HG03521 (cell line): ENCODE measurements around the gene GTF2IRD1.

ENCODE experiments used
- ATAC-seq: cut with Tn5 transposase; IDR thresholded peaks from one replicate; pipeline ENCODE4 v1.9.1; 2021; ENCODE audit warnings: mild to moderate bottlenecking, moderate library complexity; ENCODE audit not compliant: unreplicated experiment

GTF2IRD1 gene

DNA sequence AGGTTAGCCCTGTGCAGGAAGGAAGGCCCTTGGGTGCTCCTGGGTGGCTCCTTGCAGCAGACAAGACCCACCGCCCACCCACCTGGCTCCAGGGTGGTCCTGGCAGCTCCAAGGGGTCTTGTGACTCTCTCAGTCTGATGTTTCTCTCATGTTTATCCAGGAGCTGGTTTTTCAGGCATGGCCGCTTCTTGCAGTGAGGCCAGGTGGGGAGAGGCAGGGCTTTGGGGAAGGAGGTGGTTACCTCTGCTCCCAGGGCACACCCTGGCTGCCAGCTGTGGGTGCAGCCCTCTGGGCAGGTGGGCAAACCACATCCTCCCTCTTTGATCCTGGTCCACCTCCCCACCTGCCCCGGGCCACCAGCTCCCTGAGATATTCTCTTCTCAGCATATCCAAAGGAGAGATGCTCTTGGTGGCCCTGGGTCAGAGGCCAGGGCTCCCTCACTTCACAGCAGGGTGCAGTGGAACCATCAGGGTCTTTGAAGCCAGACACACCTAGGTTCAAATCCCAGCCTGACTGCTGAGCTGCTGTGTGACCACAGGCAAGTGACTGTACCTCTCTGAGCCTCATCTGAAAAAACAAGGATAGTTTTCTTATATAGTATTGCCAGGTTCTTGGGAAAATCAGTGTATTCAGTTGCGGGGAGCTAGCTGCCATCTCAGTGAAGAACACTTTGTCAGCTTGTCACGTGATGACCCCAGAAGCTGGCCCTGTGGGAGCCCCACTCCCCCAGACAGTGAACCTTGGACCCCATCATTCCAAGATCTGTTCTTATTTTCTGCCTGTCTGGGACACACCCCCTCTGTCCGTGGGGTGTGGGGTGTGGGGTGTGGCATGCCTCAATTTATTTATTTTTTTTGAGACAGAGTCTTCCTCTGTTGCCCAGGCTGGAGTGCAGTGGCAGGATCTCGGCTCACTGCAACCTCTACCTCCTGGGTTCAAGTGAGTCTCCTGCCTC lies 11.5 kb downstream of the GTF2IRD1 start:
- no peak for ATAC-seq

DNA sequence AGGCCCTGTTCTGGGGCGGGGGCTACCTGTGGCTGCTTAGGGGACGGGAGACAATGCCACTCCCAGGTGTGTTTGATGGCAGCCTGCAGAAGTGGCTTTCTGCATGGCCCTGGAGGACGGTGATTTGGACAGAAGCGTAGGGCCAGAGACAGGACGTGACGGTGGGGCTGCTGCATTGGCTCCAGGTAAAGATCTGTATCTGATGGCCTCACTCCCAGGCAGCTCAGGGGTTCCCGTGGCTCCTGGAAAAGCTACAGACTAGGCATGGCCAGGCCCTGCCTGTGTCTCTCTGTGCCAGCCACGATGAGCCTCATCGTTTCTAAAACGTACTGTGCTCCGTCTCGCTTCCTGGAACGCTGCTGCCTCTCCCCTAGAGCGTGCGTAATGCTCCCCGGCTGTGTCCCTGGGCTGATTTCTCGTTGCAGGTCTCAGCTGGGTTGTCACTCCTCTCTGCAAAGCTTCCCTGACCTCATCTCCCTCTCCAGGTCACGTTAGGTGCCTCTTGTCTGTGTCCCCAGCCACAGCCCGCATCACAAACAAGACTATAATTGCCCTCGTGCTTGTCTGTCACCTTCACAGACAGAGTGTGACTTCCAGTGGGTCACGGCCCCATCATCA lies 12.6 kb downstream of the GTF2IRD1 start:
- ATAC-seq, result no peak

DNA sequence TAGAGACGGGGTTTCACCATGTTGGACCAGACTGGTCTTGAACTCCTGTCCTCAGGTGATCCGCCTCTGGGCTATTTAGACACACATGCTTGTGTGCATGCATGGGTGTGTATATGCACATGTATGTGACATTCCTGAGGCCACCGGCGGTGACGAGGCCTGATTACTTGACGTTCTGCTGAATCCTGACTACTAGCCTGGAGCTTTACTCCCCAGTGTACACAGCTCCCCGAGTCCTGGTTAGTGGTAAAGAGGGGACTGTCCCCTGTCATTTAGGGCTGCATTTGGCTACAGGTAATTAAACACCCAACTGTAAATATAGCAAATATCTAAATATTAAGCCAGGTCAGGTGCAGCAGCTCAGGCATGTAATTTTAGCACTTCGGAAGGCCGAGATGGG lies 14.2 kb downstream of the GTF2IRD1 start:
- ATAC-seq, result no peak

DNA sequence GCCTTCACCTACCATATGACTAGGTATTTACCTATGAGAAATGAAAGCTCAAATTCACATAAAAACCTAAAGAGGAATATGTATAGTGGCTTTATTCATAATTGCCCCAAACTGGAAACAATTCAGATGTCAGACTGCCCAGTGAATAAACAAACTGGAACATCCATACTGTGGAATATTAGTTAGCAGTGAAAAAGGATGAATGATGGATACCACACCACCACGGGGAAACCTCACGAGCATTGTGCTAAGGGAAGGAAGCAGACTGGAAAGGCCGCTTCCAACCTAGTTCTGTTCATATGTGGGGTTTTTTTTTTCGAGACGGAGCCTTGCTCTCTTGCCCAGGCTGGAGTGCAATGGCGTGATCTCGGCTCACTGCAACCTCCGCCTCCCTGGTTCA lies 16.8 kb downstream of the GTF2IRD1 start:
- ATAC-seq, result no peak

DNA sequence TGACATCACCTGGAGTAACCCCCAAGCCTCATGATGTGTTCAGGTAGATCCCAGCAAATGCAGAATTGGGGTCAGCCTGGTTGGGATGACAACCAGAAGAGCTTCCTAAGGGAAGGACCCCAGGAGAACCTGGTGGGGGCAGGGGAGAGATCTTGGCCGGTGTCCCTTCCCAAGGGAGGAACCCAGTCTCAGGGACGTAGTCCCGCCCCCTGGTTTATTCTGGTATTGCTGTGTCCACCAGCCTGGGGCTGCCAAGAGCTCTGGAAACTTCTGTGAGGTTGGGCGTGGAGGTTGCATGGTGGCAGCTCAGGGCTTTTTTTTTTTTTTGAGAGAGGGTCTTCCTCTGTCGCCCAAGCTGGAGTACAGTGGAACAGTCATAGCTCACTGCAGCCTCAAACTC lies 19.4 kb downstream of the GTF2IRD1 start:
- no peak for ATAC-seq

DNA sequence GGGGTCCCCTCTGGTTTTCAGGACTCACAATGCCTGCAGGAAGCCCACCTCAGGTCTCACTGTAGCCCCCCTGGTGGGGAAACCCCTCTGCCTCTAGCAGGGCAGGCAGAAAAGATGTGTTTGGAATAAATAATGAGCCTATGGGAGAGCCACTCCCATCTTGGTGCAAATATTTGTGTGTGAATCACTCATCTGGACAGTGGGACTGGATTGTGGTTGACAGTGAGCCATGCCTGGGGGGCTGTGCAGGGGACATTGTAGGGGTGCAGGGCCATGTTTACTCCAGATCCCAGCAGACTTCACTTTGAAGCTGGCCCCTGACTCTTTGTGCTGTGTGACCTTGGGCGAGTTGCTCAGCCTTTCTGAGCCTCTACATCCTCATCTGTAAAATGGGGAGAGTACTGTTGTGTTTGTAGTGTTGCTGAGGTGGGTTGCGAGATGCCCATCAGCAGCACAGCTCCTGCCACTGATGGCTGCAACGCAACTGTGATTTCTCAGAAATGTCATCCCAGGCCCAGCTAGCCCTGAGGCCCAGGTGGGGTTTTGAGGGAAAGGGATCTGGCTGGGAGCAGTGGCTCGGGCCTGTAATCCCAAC lies 20.7 kb downstream of the GTF2IRD1 start:
- ATAC-seq, result no peak

DNA sequence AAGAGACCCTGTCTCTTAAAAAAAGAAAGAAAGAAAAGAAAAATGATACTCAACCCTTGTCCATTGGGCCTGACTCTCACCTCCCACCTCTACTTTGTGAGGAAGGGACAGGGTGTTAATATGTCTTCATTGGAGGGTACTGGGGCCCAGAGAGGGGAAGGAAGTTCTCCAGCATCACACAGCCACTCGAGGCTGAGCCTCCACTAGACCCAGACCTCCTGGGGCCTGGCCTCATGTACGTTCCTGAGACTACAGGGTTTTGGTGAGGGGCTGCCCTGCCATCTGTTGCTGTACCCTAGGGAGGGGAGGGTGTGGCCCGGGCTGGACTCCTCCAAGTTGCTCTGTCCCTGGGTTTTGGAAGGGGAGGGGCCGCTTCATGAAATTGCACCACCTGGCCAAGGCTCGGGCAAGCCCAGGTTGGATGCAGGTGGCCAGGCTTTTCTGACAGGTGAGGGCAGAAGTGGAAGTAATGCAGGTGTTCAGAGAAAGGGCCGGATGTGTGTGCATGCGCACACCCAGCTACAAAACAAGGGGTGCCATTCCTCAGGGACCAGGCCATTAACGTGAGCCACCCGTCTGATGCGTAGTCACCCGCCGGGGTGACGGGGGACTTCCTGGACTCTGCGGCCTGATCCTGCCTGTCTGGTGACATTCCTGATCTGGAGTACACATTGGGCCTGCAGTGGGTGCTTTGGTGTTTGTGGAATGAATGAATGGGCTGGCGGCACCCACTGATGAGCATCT lies 21.7 kb downstream of the GTF2IRD1 start:
- no peak for ATAC-seq

DNA sequence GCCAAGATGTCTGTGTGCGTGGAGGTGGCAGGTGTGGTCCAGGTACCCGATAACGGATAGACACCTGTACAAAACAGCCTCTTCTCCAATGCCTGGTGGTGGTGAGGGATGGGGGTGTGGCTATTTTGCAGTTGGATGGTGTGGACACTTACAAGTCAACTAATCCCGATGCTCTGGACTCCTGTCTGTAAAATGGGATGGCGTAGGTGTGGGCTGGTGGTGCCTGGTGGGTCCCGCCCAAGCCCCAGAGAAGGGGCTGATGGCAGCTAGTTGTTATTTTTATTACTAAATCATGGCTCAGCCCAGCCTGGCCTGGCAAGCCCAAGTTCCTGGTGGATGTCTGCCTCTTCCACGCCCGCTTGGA lies 22.3 kb downstream of the GTF2IRD1 start:
- ATAC-seq, result no peak

DNA sequence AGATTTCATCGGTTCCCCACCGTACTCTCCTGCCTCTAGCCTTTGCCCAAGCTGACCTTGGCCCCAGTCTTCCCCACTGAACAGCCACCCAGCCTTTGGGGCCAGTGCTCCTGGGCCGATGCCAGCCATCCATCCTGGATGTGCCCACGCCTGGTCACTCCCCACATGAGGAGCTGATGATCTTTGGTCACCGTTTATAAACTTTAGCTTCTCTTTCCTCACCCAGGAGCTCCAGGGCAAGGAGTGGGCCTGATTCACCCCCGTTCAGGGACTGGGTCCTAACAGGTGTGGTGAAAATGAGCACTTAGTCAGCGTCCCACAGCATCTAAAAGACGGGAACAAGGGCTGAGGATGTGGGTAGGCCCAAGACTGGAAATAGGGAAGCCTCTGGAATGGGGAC lies 22.9 kb downstream of the GTF2IRD1 start:
- no peak for ATAC-seq

DNA sequence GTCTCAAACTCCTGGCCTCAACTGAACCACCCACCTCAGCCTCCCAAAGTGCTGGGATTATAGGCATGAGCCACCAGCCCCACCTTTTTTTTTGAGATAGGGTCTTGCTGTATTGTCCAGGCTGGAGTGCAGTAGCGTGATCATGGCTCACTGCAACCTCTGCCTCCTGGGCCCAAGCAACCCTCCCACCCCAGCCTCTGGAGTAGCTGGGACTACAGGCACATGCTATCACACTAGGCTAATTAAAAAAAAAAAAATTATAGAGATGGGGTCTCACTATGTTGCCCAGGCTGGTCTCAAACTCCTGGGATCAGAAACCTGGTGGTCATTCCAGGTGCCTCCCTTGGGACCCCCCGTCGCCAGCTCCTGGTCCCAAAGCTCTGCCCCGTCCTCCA lies 25.0 kb downstream of the GTF2IRD1 start:
- no peak for ATAC-seq

DNA sequence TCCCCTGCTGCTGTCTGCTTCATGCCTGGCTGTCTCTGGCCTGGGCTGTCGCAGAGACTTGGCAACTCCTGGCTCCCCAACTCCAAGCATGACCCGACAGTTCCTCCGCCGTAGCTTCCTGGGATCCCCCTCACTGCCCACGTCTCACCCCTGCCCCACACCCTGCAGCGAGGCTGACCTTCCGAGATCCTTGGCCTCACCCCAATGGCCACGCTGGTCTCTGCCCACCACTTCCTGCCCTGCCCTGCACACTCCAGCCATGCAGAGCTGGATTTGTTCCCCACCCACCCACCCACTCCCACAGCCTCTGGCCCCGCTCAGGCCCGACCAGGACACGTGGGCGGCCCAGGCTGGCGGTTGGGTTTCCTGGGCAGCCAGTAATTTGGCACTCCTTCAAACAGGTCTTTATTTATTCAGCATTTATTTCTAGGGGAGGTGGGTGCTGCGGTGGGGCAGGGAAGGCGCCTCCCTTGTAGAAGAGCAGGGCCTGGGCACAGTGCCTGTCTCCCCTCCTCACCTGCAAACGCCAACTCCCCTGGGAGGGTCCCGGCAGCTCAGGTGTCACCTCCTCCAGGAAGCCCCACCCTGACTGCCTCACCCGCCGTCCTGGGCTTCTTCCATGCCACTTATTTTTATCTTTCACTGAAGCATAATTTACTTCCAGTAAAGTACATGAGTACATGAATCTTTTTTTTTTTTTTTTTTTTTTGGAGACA lies 25.5 kb downstream of the GTF2IRD1 start:
- no peak for ATAC-seq

DNA sequence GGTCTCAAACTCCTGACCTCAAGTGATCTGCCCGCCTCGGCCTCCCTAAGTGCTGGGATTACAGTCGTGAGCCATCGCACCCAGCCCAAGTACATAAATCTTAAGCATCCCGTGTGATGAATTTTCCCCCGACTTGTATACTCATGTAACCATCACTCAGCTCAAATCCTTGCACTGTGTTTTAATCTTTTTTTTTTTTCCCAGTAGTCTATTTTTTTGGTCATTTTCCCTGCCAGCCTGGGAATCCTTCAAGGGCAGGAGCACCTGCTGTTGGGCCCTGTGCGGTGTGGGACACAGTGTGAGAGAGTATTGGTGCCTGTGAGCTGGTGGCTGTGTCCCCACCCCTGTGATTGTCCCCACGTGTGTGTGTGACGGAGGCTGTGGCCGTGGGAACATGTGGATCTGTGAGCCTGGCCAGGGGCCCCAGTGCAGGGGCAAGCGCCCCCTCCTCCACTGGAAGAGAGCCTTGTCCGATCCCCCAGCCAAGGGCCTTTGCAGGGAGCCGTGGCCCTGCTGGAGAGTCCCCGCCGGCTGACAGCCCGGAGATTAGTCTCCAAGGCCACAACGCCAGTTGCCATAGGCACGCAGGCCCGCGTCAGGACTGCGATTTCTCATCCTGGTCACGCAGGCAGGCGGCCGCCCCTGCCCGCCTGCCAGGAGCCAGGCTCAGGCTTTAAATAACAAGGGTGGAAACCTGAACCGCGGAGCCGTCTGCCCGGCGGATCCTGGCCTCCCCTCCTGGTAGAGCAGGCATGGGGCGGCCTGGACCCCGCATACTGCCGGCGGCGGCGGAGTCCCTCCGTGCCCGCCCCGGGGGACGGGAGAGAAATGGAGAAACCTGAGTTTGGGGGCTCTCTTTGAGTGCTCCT lies 26.5 kb downstream of the GTF2IRD1 start:
- no peak for ATAC-seq

DNA sequence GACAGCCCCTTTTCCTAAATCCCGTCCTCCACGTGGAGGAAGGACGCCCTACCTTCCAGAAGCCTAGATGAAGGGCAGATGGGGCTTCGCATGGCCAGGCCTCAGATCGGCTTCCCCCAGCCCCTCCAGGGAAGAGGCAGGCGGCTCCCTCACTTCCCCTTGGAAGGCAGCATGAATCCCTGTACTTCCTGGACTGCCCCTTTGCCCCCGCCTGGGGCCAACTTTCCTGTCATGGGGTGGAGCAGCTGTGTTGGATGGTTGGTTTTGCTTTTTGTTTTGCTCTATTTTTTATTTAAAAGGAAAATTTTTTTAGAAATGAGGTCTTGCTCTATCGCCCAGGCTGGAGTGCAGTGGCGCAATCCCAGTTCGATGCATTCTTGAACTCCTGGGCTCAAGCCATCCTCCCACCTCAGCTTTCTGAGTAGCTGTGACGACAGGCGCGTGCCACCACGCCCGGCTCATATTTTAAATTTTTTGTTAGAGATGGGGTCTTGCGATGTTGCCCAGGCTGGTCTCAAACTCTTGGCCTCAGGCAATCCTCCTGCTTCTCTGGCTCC lies 27.2 kb downstream of the GTF2IRD1 start:
- ATAC-seq, result no peak

DNA sequence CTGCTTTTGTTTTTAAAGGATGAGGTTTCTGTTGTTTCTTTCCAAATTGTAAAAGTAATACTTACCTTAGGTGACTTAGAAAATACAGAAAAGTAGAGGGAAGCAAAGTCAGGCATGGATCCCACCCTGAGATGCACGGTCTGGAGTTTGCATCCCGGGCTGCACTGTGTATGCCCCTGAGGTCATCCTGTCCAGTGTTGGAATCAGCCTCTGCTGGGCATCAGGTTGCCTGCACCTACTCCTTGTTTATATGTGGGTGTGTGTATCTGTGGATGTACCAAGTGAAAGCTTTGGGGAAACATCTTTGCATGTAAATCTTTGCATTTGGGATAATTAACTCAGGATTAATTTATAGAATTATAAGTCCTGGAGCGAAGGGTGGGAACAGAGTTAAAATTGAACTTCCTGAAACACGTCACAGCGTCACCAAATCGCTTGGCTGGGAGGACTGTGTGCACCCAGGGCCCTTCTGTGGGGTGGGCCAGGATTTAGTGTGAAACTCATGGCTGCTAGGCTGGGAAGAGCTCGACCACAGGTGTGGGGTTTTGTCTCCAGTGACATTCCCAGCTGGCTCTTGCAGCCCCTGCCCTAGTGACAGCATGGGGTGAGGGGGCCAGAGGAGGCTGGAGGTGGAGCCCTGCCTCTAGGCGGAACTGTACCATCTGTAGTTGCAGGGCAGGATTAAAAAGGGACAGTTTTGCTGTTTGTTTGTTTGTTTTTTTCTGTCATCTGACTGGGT lies 27.9 kb downstream of the GTF2IRD1 start:
- no peak for ATAC-seq

DNA sequence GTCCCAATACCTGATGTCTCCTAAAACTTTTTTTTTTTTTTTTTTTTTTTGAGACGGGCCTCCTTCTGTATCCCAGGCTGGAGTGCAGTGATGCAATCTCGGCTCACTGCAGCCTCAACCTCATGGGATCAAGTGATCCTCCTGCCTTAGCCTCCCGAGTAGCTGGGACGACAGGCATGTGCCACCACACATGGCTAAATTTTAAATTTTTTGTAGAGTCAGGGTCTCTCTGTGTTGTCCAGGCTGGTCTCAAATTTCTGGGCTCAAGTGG lies 28.4 kb downstream of the GTF2IRD1 start:
- ATAC-seq, result no peak

DNA sequence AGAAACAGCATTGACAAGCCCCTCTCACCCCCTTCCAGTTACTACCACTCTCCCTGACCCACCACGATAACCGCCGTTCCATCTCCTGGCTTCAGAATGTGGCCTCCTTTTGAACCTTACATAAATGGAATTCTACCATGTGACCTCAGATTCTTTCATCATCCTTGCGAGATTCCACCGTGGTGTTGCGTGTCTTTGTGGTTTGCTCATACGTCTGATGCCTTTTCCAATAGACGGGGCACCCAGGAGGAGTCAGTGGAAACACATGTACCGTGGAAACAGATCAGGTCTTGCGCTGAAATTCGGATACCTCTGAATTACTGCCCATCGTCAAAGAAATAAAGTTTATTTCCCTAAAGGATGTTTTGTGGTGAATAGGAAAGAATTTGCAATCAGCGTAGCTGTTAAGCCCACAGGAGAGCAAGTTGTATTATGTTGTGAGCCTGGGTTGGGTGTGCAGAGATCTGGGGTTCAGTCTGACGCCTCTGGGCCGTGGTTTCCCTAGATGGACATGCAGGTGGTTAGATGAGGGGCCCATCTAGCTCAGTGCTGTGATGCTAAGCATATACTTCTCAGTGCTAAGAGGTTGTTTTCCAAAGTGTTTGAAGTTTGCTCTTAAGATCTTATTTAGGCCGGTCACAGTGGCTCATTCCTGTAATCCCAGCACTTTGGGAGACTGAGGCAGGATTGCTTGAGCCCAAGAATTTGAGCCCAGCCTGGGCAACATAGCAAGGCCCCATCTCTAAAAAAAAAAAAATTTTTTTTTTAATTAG lies 29.1 kb downstream of the GTF2IRD1 start:
- no peak for ATAC-seq

DNA sequence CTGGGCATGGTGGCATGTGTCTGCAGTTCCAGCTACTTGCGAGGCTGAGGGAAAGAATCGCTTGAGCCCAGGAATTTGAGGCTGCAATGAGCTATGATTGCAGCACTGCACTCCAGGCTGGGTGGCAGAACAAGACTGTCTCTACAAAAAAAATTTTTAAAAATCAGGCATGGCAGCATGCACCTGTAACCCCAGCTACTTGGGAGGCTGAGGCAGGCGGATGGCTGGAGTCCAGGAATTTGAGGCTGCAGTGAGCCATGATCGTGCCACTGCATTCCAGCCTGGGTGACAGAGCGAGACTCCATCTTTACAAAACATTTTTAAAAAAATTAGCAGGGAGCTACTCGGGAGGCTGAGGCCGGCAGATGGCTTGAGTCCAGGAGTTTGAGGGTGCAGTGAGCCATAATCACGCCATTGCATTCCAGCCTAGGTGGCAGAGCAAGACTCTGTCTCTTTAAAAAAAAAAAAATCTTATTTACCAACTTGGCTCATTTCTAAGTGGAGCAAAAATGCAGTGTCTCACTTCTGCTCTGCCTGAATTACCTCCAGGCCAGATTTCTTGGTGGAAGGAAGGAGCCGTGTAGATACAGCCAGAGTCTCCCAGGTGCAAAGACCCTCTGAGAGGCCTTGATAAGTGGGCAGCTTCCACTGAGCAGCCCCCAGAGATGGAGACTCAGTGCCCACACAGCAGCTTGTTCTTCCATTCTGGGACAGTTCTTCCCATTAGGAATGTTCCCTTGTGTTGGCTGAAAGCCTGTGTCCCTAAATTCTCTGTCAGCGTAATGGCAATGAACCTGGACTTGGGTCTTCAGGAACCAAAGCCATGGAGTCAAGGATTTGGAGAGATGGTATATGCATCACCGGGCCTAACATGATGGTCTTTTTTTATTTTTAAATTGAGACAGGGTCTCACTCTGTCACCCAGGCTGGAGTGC lies 30.0 kb downstream of the GTF2IRD1 start:
- no peak for ATAC-seq
